HG02938 (cell line): ENCODE data around the gene POLR2H.
A peak's percentile ranks its signal among the peaks of the same experiment; 100 is the strongest.

ENCODE experiments used
- ATAC-seq: cut with Tn5 transposase; IDR thresholded peaks from one replicate; pipeline ENCODE4 v1.9.1; 2021; ENCODE audit warnings: mild to moderate bottlenecking, moderate library complexity; ENCODE audit not compliant: unreplicated experiment

POLR2H gene

GRCh38 chr3:184368116-184368515, 6.6 kb downstream of the POLR2H start:
- ATAC-seq = no peak

DNA sequence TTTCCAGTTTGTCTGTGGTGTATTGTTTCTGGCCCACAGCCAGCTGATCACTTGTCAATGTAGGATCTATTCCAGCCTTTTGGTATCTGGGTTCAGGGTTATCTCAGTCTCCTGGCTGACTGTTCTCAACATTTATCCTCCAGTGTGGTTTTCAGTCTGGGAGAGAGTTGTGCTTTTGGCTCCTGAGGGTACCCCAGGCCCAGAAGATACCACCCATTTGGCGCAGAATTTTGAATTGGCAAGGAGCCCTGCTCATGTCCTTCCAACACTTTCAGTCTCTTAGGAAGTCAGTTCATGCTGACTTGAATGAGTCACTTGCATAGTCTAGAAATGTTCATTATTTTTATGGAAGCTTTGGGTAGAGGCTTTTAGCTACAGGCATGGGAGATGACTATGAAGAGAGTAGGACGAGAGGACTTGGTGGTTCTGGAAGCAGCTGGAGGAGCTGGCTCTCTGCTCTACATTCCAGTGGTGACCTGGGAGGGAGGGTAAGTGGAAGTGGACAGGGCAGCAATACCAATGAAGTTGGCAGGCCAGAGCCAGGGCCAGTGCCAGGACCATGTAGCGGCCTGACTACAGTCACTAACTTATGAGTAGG, 7.2 kb downstream of the POLR2H start:
- no peak for ATAC-seq

- peak; percentile 70 for ATAC-seq
Measured at GRCh38 chr3:184371570-184372018, 10.1 kb downstream of the POLR2H start.

- no peak for ATAC-seq
Measured at GRCh38 chr3:184372296-184372821, 10.8 kb downstream of the POLR2H start.

GRCh38 chr3:184372911-184373310, 11.4 kb downstream of the POLR2H start:
- no peak for ATAC-seq

GRCh38 chr3:184373422-184373821, 11.9 kb downstream of the POLR2H start:
- no peak for ATAC-seq

GRCh38 chr3:184375747-184376461, 14.4 kb downstream of the POLR2H start:
- no peak for ATAC-seq

DNA sequence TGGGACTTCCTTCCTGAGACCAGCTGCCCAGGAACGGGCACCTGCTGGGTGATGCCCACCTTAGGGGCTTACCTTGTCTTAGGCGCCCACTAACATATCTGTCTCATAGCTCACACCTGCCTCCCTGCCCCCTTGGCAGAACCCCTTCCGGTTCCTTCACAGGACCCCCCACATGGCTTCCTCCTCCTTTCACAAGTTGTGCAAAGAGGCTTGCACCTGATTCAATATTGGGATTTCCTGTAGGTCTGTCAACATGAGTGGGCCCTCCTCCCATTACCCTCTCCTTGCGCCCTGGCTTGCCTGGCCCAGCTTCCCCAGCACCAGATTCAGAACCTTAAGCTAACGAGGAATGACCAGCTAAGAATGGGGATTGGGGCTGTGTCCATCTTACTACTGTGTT, 15.9 kb downstream of the POLR2H start:
- no peak for ATAC-seq

- no peak for ATAC-seq
Measured at GRCh38 chr3:184377882-184378445, 16.5 kb downstream of the POLR2H start, which contains the start of gene THPO. Gene THPO, minus strand, starts transcription at chr3:184378207. Its CDS starts 1,948 bp downstream, at chr3:184376259.

DNA sequence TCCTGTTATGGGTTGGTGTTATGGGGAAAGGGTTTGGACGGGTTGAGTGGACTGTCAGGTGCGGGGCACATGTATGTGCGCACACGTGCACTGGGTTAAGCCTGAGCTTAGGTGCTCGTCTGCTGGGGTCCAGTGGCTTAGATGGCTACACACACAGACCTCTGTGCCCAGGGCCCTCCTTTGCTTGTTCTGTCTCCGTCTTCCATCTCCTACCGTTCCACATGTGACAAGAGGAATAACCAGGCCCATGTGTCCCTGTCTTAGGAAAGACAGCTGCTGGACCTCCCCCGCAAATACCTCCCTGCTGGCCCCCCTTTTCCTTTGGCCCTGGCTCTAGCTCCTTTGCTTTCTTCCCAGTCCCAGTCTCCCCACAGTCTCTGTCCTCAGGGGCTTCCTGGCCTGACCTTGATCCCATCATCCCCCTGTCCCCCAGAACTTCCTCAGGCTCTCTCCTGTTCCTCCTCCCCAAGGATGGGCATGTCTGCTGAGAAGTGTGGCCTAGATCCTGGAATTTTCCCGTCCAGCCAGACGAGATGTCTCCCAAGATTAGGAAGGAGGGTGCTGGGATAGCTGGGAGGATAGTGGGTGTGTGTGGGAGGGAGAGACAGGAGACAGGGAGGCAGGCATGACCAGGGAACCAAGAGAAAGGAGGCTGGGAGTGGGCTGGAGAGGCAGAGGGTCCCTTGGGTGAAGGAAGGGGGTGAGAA, 17.3 kb downstream of the POLR2H start:
- ATAC-seq = no peak

DNA sequence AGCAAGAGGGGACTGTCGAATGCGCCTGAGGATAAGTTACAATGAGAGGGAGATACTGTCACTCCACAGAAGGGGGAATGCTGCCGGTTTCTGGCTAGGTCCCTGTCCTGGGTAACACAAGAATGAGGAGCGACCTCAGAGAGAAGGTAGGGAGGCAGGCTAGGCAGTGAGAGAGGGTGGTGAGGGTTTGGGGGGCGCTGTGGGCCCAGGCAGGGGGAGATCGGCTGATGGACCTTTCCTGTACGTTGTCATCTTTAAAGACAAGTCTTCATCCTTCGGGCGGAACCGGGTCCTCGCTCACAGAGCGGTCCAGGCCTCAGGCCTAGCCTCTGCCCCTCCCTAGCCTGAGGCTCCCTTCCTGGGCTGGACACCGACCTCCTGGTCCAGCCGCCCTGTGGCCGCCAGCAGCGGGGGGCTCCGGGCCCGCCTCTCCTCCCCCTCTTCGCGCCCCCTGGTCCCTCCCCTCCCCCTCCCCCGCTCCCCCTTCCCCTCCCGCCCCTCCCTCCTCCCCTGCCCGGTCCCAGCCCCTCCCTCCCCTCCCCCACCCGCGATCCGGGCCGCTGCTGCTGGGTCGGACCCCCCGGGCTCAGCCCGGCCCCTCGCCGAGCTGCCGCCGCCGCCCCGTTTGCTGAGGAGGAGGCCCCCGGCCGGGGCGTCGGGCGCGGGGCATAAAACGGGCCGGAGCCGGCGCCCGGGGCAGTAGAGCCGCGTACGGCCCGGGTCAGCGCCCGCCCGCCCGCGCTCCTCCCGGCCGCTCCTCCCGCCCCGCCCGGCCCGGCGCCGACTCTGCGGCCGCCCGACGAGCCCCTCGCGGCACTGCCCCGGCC, 18.1 kb downstream of the POLR2H start, which contains the start of gene CHRD:
Gene CHRD (plus strand): TSS at position 697 of the 827 bp plus-strand sequence. CDS start 265 bp downstream, outside the sequence.
- ATAC-seq = no peak

- ATAC-seq = no peak
Measured at GRCh38 chr3:184380185-184380626, 18.7 kb downstream of the POLR2H start.

DNA sequence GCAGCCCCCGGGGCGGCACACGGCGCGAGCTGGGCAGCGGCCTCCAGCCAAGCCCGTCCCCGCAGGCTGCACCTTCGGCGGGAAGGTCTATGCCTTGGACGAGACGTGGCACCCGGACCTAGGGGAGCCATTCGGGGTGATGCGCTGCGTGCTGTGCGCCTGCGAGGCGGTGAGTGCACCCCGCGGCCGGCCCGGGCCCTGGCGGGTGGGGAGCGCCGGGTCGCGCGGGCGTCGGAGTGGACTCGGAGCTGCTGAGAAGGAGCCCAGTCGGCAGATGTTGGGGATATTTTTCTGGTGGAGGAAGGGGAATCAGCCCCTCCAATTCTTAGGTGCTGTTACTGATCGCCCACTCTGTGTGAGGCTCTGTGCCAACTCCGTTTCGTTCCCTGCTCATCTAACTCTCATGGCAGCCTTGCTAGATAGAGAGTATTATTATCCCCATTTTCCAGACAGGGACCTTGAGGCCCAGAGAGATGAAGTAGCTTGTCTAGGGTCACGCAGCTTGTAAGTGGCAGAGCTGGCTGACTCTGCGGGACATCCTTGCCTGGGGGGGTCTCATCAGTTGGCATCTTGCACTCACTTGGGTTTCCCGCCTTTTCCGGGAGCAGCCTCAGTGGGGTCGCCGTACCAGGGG, 19.2 kb downstream of the POLR2H start:
- no peak for ATAC-seq

- no peak for ATAC-seq
Measured at GRCh38 chr3:184381261-184382224, 20.0 kb downstream of the POLR2H start.

DNA sequence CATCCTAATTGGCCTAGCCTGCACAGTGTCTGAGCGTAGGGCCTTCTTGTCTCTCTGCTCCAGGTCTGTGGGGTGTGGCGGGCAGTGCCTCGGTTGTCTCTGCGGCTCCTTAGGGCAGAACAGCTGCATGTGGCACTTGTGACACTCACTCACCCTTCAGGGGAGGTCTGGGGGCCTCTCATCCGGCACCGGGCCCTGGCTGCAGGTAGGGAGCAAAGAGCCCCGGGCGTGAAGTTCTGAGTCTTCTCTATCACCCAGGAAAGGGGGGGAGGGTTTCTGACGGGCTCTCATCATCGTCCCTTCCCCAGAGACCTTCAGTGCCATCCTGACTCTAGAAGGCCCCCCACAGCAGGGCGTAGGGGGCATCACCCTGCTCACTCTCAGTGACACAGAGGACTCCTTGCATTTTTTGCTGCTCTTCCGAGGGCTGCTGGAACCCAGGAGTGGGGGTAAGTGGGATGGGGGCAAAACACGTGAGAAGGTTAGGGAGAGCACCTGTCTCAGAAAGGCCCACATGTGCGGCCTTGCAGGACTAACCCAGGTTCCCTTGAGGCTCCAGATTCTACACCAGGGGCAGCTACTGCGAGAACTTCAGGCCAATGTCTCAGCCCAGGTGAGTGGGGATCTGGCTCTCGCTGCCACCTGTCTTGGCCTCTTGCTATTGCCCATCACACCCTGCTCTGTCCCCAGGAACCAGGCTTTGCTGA, 21.0 kb downstream of the POLR2H start:
- no peak for ATAC-seq

DNA sequence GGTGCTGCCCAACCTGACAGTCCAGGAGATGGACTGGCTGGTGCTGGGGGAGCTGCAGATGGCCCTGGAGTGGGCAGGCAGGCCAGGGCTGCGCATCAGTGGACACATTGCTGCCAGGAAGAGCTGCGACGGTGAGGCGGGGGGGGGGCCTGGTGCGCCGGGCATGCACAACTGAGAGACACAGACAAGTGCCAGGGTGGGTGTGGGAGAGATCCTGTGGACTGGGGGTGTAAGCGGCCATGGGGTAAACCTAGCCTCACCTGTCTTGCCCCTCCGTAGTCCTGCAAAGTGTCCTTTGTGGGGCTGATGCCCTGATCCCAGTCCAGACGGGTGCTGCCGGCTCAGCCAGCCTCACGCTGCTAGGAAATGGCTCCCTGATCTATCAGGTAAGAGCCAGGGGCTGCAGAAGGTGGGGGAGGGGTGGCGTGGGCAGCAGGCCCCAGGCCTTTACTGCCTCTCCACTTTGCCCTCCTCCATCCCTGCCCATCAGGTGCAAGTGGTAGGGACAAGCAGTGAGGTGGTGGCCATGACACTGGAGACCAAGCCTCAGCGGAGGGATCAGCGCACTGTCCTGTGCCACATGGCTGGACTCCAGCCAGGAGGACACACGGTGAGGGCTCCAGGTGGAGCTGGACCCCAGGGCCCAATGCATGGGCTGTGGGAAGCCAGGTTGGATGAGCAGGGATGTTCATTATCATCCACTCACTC, 21.7 kb downstream of the POLR2H start:
- ATAC-seq = no peak

DNA sequence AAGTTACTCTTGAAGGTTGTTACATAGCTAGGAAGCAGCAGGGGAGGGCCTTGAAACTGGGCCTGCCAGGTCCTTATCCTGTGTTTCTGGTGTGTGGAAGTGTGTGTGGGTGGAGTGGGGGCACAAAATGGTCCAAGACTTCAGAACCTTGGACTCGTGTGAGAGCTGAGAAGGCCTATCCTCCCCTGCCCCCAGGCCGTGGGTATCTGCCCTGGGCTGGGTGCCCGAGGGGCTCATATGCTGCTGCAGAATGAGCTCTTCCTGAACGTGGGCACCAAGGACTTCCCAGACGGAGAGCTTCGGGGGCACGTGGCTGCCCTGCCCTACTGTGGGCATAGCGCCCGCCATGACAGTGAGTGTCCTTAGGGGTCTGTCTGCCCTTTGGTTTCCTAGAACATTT, 22.8 kb downstream of the POLR2H start:
- no peak for ATAC-seq
